CD4-positive, alpha-beta T cell treated with Interleukin-17A for 1 hour (primary cell): Measurements from ENCODE around the gene COLQ.
"Not testable (repeated sequence)": the region's sequence is repeated elsewhere in the genome, so short reads cannot be mapped to it uniquely, and the experiment has no call there.

Experiments
- DNase-seq: peaks from one replicate; pipeline ENCODE4 v3.0.0-alpha.2; 2020

COLQ gene

GRCh38 chr3:15486979-15487378 is 34.5 kb downstream of the COLQ start:
- DNase-seq: no peak

- DNase-seq: no peak
Measured at GRCh38 chr3:15486020-15486419, 35.5 kb downstream of the COLQ start.

GRCh38 chr3:15484551-15484950 is 37.0 kb downstream of the COLQ start:
- not testable (repeated sequence) for DNase-seq

- DNase-seq: no peak
Measured at GRCh38 chr3:15479400-15480224, 41.9 kb downstream of the COLQ start.

GRCh38 chr3:15478640-15478979 is 42.9 kb downstream of the COLQ start:
- no peak for DNase-seq

- no peak for DNase-seq
Measured at GRCh38 chr3:15477951-15478639, 43.4 kb downstream of the COLQ start.

- DNase-seq: no peak
Measured at GRCh38 chr3:15476378-15476777, 45.1 kb downstream of the COLQ start.

GRCh38 chr3:15475161-15475560 is 46.3 kb downstream of the COLQ start:
- no peak for DNase-seq

GRCh38 chr3:15471861-15472260 is 49.6 kb downstream of the COLQ start:
- no peak for DNase-seq

- DNase-seq: no peak
Measured at GRCh38 chr3:15470849-15471248, 50.7 kb downstream of the COLQ start.

- no peak for DNase-seq
Measured at GRCh38 chr3:15470261-15470660, 51.2 kb downstream of the COLQ start.

- peak; percentile 11 for DNase-seq
Measured at GRCh38 chr3:15467227-15468181, 54.0 kb downstream of the COLQ start.

GRCh38 chr3:15465876-15466585 is 55.5 kb downstream of the COLQ start:
- no peak for DNase-seq

- no peak for DNase-seq
Measured at GRCh38 chr3:15462451-15462850, 59.1 kb downstream of the COLQ start.

- DNase-seq: peak; percentile 19
Measured at GRCh38 chr3:15460891-15461531, 60.5 kb downstream of the COLQ start.

GRCh38 chr3:15458212-15458780 is 63.2 kb downstream of the COLQ start:
- no peak for DNase-seq

- not testable (repeated sequence) for DNase-seq
Measured at GRCh38 chr3:15456915-15457314, 64.6 kb downstream of the COLQ start.

- no peak for DNase-seq
Measured at GRCh38 chr3:15456321-15456720, 65.2 kb downstream of the COLQ start.

- no peak for DNase-seq
Measured at GRCh38 chr3:15455756-15456155, 65.8 kb downstream of the COLQ start.

- no peak for DNase-seq
Measured at GRCh38 chr3:15454965-15455364, 66.5 kb downstream of the COLQ start.

- DNase-seq: no peak
Measured at GRCh38 chr3:15453991-15454625, 67.4 kb downstream of the COLQ start.
